Left colon (tissue), 2 donors: ENCODE data around the gene PCNX4. TPM values are rescaled to one million over a fixed set of nuclear protein-coding genes. Genes with fewer than 3 reads are reported as not detected.

Experiments
- ATAC-seq: fragments of 200-7000 bp; cut with Tn5 transposase; one replicate; pipeline ENCODE4 v1.9.1; 2020; ENCODE audit warnings: mild to moderate bottlenecking, moderate library complexity
- DNase-seq, 2 donors: peaks; one replicate each; pipeline ENCODE4 v3.0.0-alpha.2; 2020
- intact Hi-C, 2 donors: fragments of 100-400 bp; cut with DNase I in 1 of 2; cut with micrococcal nuclease in 1 of 2; formaldehyde crosslinking; loops; one replicate each; pipeline versions ENCODE4 v1.11.2 to v1.14.0; 2022; cut with DNase I, micrococcal nuclease
- total RNA-seq, 2 donors: library from RNA; stranded (reverse); fragmentation: NEBNext Ultra II Directional; extraction: Animal tissue kit (Norgen Biotek cat#: 25700); gene quantifications; one replicate each; pipeline ENCODE4 v1.2.1, GENCODE V29; 2021
- donor health status: DM: no; HTN: no; CAD: no.
- donor health status: DM: yes; HTN: yes; CAD: no.

PCNX4 gene
- total RNA-seq, 2 donors from 2014 or later: 24.9 to 27.6 TPM

DNA sequence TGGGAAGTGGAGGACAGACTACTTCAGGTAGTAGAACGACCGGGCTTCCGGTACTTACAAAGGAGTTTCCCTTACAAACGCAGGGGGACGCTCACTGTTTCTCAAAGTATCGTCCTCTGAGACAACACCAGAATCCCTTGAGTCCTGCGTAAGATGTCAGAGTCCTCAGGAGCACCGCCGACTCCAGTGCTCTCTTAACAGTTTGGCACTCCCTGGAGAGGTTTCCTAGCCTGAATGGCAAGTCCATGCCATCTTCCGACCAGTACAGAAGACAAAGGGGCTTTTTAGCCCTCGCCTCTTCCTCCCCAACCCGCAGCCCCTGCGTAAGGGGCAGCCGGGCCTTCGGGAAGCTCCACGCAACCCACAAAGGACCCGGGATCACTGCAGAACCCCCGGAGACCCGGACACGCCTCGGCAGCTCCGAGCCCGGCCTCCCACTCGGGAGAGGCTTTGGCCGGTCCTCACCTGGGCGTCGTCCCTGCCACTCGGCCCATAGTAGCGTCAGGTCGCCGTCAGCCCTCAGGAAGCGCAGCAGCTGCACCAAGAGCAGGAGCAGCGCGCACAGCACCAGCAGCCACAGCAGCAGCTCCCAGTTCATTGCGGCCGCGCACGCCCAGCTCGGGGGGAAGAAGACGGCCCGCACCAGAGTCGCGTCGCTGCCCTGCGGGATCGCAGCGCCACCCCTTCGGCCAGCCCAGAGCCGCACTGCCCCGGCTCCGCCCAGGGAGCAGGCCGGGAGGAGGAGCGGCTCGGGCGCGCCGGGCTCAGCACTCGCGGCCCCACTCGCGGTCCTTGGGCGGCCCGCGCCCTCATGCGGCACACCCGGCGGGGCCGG lies 73.2 kb downstream of the PCNX4 start, which contains the start of gene DHRS7:
Gene DHRS7, minus strand, starts transcription at position 687 of the 835 bp plus-strand sequence. Its CDS starts 89 bp downstream, at position 598.
- peak; percentile 97 for ATAC-seq
- peak; percentile 73 to 84 for DNase-seq
- intact Hi-C loops: no loop called here

DNA sequence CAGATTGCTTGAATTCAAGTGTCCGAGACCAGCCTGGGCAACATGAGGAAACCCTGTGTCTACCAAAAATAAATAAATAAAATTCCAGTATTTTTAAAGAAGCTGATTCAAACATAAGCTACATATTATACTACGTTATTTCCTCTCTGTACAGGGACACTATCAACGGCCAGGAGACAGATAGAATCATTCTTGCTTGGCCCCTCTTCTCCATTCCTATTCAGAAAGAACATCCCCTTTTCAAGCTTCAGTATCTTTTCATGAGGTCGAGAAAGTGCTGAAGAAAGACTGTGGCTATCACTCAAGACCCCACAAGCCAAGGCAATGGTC lies 73.8 kb downstream of the PCNX4 start:
- intact Hi-C loops: no loop called here
- DNase-seq (no peak), ATAC-seq (no peak)

DNA sequence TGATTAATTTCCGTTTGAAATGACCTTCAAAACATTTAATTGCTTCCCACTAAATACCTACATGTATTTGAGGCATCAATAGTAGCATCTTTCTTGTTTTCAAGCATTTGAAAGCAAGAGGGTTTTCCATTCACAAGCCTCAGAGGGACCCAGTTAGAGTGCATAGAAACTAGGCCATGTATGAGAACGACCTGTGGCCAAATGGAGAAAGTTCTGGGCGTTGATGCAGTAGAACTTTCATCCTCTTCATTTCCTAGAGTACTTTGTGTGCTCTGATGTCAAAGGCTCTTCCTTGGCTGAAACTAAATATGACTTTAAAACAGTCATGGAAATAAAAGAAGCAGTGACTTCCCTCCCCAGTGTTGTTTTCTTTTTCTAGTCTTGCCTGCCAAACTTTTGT lies 74.4 kb downstream of the PCNX4 start:
- ATAC-seq (no peak), DNase-seq (no peak)
- intact Hi-C loops: loop anchor here in 1 of 2 donors (2.0 kb wide), 1 partner anchor 75 kb away; the partner anchor contains the start of gene PCNX4

DNA sequence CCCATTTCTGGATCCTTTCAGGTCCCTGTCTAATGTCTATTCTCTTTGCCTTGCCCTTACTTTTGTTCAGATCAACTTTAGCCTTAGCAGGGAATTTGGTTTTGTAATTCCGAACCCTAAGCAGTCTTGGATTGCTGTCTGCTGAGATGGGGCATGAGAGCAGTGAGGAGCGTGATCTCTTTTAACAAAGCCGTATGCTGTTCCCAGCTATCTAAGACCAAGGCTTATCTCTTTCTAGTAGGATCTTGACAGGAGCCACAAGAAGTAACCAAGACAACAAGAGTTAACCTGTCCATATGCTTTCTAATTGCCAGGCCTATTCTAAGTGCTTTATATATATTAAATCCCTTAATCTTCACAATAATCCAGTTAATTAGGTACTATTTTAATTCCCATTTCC lies 78.0 kb downstream of the PCNX4 start:
- ATAC-seq (no peak), DNase-seq (no peak)
- intact Hi-C loops: no loop called here

DNA sequence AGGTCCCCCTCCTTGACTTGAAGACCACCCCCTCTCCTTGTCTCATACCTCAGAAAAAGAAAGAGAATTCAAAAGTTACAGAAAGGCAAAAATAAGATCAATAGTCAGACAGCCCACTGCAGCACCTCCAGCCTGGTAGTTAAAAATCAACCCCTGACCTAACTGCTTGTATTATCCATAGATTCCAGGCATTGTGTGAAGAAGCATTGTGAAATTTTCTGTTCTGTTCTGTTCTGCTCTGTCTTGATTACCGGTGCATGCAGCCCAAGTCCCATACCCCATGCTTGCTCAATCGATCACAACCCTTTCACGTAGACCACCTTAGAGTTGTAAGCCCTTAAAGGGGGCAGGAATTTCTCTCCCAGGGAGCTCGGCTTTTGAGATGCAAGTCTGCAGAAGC lies 79.2 kb downstream of the PCNX4 start:
- intact Hi-C loops: no loop called here
- ATAC-seq (no peak), DNase-seq (no peak)

DNA sequence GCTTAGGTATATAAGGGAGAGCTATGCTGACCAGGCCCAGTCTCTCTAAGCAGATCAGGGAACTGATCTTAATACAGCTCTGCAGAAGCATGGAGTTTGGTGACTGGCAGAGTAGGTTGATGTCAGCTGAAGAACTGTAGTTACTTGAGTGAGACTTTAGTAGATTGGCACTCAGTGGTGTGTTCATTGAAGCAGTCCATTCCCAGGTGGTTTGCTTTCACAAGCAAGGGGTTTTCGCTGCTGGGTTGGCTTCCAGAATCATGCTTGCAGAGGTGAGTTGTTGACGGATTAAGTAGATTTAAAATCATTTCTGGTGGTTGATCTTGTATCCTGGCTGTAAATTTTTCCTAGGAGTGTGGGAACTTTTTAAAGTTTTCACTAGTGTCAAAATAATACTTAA lies 80.0 kb downstream of the PCNX4 start:
- no peak for DNase-seq
- no peak for ATAC-seq
- intact Hi-C loops: no loop called here

DNA sequence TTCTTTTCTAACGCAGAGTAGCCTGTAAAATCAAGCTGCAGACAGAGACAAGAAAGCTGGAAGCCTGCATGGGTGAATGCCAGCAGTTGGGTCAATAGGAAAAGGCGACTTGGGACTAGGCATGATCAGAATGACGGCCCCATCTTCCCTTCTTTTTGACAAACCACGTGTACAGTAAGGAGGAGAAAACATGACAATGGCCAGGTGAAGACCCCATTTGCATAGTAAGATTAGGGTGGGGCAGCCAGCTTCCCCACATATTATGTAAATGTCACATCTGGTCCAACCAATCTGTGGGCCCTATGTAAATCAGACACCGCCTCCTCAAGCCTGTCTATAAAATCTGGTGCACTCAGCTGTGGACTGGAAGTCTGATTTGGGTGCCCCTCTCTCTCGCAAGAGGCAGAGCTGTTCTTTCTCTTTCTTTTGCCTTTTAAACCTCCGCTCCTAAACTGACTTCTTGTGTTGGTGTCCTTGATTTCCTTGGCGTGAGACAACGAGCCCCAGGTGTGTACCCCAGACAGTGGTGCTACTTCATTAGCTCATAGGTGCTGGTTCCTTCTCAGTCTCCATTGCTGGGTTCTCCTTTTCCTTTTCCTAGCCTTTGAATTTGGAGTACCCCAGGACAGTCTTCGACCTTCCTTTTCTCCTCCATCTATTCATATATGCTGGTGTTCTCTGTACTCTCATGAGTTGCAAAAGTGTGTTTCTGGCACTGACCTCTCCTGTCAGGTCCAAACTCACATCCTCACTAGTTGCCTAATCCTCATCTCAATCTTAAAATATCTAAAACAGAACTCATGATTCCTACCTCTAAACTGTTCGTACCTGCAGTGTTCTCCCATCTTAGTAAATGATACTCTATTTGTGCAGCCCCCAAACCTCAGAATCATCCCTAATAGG lies 82.9 kb downstream of the PCNX4 start:
- ATAC-seq: no peak
- intact Hi-C loops: no loop called here
- no peak for DNase-seq

DNA sequence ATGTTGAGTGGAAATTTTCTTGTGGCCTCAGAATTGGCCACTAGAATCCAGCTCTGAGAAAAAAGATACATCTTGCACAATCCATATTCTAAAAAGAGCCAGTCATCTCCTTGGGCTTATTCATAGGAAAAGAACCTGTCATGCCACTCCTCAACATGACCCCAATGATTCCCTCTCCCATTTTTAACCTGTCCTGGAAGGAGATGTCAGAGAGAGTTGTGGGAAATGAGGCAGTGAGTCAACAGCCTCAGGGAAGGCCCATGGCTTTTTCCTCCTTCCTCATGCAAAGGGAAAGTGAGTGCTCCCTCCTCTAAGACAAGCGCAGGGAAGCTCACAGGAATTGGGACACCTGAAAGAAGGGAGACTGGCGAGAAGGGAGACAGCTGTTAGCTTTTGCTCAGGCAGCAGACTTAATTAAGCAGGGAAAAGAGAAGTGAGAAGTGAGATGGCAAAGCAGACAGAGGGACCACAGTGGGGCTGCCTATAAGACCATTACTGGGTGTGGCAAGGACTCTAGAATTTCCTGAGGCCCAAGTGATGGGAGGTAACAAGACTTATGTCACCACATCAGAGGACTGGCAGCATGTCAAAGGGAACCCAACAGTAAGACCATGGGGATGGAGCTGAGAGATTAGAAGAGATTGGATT lies 83.7 kb downstream of the PCNX4 start:
- DNase-seq (no peak), ATAC-seq (no peak)
- intact Hi-C loops: no loop called here

DNA sequence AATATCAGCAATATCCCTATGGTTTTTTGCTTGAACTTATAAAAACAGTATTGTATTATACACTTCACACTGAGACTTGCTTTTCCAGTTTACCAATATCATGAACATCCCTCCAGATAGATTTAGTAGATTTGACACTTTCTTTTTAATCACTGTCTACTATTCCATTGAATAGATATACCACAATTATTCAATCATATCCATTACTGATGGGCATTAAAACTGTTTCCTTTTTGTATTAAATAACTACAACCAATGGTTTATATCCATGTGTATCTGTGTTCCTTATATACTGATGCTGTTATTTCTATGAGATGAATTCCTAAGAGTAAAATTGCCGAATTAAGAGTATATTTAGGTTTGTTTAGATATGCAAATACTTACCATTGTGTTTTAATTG lies 86.4 kb downstream of the PCNX4 start:
- no peak for ATAC-seq
- intact Hi-C loops: no loop called here
- no peak for DNase-seq

DNA sequence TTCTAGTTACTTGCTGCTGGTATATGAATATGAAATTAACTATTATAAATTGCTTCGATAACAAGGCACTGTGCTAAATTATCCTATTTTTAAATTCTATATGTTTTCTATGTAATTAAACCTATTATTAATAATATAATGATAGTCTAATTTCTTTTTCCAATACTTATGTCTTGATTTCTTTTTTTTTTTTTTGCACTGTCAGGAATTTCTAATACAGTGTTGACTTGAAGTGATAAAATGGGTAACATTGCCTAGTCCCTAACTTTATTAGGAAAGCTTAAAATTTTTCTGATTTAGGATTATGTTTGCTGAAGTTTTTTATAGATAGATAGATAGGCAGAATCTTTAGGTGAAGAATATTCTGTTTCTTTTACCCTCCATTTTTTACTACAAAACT lies 87.1 kb downstream of the PCNX4 start:
- no peak for DNase-seq
- intact Hi-C loops: no loop called here
- no peak for ATAC-seq

DNA sequence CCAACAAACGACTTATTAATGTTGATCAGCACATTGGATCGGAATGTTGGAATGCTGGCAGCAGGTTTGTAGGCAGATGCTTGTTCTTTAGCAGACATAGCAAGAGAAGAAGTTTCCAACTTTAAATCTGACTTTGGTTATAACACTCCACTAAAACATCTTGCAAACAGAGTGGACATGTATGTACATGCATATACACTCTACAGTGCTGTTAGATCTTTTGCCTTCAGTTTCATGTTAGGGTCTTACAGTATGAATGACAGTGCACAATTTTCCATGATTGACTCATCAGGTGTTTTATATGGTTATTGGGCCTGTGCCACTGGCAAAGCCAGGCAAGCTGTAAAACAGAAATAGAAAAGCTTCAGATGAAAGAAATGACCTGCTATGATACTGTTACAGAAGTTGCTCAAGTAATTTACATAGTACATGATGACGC lies 87.7 kb downstream of the PCNX4 start:
- ATAC-seq (peak; percentile 36), DNase-seq (no peak)
- intact Hi-C loops: no loop called here

DNA sequence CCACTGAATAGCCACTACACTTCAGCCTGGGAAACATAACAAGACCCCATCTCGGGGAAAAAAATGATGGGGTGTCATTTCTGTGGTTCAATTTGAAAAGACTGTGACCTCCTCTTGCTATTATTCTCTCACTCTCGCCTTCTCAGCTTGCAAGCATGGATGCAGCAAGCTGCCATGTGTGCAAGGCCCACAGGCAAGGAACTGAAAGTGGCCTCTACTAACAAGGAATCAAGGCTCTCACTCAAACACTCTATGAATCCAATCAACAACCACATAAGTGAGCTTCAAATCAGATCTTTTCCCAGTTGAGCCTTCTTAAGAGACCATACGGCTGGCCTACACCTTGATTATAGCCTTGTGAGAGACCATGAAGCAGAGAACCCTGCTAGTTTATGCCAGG lies 91.4 kb downstream of the PCNX4 start:
- intact Hi-C loops: no loop called here
- no peak for ATAC-seq
- no peak for DNase-seq

DNA sequence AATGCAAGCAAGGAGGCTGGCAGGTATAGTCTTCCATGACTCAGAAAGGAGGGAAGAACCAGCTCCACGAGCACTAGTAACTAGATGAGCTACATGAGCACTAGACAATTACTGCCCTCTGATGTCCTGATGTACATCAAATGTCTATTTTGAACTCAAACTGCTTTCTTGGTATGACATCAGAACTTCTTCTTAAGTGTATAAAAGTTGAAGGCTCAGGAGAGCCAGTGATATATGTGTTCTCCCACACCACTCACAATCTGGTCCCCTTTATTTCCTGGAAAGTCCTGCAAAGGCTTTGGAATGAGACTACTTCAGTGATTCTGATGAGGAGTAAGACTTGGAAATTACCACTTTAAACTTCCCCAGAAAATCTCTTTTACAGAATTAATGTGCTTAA lies 92.0 kb downstream of the PCNX4 start:
- peak; percentile 37 for ATAC-seq
- DNase-seq: no peak
- intact Hi-C loops: loop anchor here in 1 of 2 donors (2.0 kb wide), 2 partner anchors 119 to 219 kb away; no protein-coding TSS in a partner anchor

DNA sequence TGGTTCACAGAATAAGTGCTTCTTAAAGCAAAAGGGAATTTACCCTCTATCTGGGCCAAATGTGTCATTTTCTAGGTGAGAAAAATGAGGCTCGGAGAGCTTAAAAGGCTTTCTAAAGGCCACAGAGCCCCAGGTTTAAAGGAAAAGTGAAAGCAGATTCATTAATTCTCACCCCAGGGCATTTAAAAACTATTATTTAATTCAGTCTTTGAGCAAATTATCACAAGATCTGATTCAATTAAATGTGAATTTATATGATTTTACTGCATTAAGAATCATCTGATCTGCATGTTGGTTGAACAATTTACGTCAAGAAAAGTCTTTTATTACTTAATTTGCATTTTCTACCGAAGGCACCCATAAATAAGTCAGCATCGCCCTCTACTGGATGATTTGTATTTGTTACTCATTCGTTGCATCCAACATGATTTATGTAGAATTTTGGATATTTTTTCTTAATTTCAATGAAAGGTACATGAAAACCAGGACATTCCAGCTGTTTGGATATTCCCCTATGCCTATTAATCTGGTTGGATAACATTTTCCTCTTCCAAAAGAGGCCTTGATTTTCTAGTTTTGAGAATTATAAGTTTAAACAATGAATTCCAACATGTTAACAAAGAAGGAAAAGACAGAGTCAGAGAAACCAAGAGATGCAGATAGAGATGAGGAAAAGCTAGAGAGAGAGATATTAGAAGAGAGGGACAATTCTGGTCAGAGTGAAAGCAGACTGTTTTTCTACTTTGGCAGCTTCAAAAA lies 92.6 kb downstream of the PCNX4 start:
- peak; percentile 51 for ATAC-seq
- intact Hi-C loops: loop anchor here in 1 of 2 donors (2.0 kb wide), 2 partner anchors 120 to 220 kb away; no protein-coding TSS in a partner anchor
- DNase-seq: no peak

DNA sequence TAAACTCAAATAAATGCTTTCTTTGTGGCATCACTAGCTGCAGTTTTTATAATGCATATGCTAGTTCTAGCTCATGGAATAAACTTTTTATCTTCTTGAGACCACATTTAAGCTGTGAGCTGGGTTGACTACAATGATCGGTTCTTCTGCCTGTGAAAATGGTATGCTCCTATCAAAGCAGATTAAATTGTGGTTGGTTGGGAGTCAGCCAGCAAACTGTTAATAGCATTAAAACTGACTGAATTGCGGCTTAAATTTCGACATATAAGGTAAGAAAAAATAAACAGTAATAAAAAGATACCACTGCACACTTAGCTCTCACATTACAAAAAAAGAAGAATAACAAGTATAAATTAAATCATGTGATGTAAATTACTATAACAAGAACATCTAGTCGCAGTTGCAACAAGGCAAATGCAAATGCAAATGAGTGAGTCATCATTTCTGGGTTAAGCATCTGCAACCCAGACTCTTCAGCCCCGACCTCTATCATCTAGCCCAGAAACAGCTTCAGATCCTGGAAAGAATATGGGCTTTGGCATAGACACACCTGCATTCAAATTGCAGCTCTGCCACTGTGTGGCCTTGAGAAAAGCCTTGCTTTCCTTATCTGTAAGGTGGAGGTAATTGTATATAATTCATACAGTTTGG lies 93.3 kb downstream of the PCNX4 start:
- DNase-seq (no peak), ATAC-seq (no peak)
- intact Hi-C loops: loop anchor here in 1 of 2 donors (2.0 kb wide), 2 partner anchors 120 to 220 kb away; no protein-coding TSS in a partner anchor

DNA sequence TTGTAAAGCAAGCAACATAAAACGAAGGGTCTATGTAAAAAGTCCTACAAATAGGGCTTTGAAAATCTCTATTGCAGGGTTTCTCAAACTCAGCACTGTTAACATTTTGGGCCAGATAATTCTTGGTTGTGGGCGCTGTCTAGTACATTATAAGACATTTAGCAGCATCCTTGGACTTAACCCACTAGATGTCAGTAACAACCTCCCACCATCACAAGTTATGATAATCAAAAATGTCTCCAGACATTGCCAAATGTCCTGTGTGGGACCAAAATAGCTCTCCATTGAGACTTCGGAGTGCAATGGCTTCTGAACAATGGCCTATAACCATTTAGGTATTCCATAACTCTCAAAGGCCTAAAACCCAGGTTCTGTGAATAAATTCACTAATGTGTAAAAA lies 96.4 kb downstream of the PCNX4 start:
- ATAC-seq (no peak), DNase-seq (no peak)
- intact Hi-C loops: no loop called here

DNA sequence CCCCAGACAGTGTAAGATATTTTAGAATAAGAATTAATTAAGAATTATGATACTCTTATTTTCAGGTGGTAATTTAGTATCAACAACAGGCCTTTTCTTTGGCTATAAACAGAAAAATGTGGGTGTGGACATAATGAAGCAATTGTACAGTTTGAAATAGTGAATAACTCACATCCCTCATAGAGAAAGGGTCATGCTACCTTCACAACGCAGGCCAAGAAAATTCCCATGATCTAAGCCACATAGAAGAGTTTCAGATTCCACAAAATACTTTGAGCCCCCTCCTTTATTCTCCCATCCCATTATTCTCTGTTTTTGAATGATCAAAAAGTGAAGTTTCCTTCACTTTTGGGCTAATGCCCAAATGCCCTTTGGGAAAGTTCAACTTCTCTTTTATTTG lies 97.0 kb downstream of the PCNX4 start:
- DNase-seq (no peak), ATAC-seq (no peak)
- intact Hi-C loops: no loop called here
